Cardiac muscle cell (in vitro differentiated cells and primary cell): ENCODE results near the gene KREMEN1. TPM values are rescaled to one million over a fixed set of nuclear protein-coding genes. Genes with fewer than 3 reads are reported as not detected.
"Not testable (repeated sequence)": the region's sequence is repeated elsewhere in the genome, so short reads cannot be mapped to it uniquely, and the experiment has no call there.

Experiments used
- DNase-seq, 2 donors: peaks; one replicate each; pipeline versions ENCODE4 v3.0.0 to v3.0.0-alpha.2; 2010 to 2017; ENCODE audit warnings: low read depth in 1 of 2, low spot score in 1 of 2
- H3K27ac ChIP-seq: fragments of 200-600 bp; sonication (generic); 2 replicates; pipeline ENCODE4 v1.5.1; 2016
- H3K27me3 ChIP-seq: fragments of 200-600 bp; sonication (generic); 2 replicates; pipeline ENCODE4 v1.6.0; 2016; ENCODE audit warnings: control low read depth
- H3K36me3 ChIP-seq: fragments of 200-600 bp; sonication (generic); 2 replicates; pipeline ENCODE4 v1.5.1; 2016; ENCODE audit warnings: control low read depth
- H3K4me1 ChIP-seq: fragments of 200-600 bp; sonication (generic); 2 replicates; pipeline ENCODE4 v1.8.1; 2017; ENCODE audit warnings: low read depth, mild to moderate bottlenecking, mixed run types
- H3K4me3 ChIP-seq: fragments of 200-600 bp; sonication (generic); 2 replicates; pipeline ENCODE4 v1.5.1; 2016; ENCODE audit warnings: mild to moderate bottlenecking
- H3K9me3 ChIP-seq: fragments of 200-600 bp; sonication (generic); 2 replicates; pipeline ENCODE4 v1.5.1; 2017; ENCODE audit warnings: low read depth, mild to moderate bottlenecking, control low read depth
- CTCF ChIP-seq: IDR thresholded peaks from 2 replicates; pipeline ENCODE4 v1.5.1; 2012; ENCODE audit warnings: low read depth, mild to moderate bottlenecking, low read length
- polyA plus RNA-seq: library from polyadenylated mRNA; unstranded; fragments of >200 nt; fragmentation: Nextera tagmentation; extraction: Ambion mirVana; gene quantifications from 2 replicates; pipeline ENCODE4 v1.2.1, GENCODE V29; 2016
- total RNA-seq: library from RNA; depleted of rRNA; stranded (reverse); fragments of >200 nt; gene quantifications from 2 replicates; pipeline ENCODE4 v1.2.3, GENCODE V29; 2016

KREMEN1 gene
- total and polyA plus RNA-seq, 2 experiments from 2014 or later: 18.0 to 20.3 TPM

GRCh38 chr22:29113319-29113718 is 40.5 kb downstream of the KREMEN1 start:
- no peak overlapping the region for H3K4me3 ChIP-seq
- no peaks in the 10 kb centered on the region for H3K9me3 ChIP-seq
- H3K36me3 ChIP-seq: no peaks in the 10 kb centered on the region
- no peak for TF ChIP-seq CTCF
- DNase-seq: no peak
- H3K27me3 ChIP-seq: no peaks in the 10 kb centered on the region
- H3K4me1 ChIP-seq: peaks cover 10% of the 10 kb centered on the region
- no peak overlapping the region for H3K27ac ChIP-seq

GRCh38 chr22:29114392-29114791 is 41.6 kb downstream of the KREMEN1 start:
- Histone ChIP-seq H3K36me3 (no peaks in the 10 kb centered on the region), H3K27ac (no peak overlapping the region), H3K9me3 (no peaks in the 10 kb centered on the region), H3K27me3 (no peaks in the 10 kb centered on the region), H3K4me1 (peaks cover 10% of the 10 kb centered on the region), H3K4me3 (no peak overlapping the region)
- DNase-seq: no peak
- no peak for TF ChIP-seq CTCF

GRCh38 chr22:29115682-29116288 is 43.0 kb downstream of the KREMEN1 start:
- no peaks in the 10 kb centered on the region for H3K9me3 ChIP-seq
- H3K4me1 ChIP-seq: no peaks in the 10 kb centered on the region
- no peak for TF ChIP-seq CTCF
- peak overlapping the region; percentile 39 for H3K27ac ChIP-seq
- DNase-seq: peak; percentile 30 to 60
- no peaks in the 10 kb centered on the region for H3K36me3 ChIP-seq
- no peaks in the 10 kb centered on the region for H3K27me3 ChIP-seq
- H3K4me3 ChIP-seq: no peak overlapping the region

GRCh38 chr22:29116397-29117123 is 43.7 kb downstream of the KREMEN1 start:
- H3K4me1 ChIP-seq: no peaks in the 10 kb centered on the region
- H3K27me3 ChIP-seq: no peaks in the 10 kb centered on the region
- no peak overlapping the region for H3K4me3 ChIP-seq
- no peak overlapping the region for H3K27ac ChIP-seq
- DNase-seq: no peak
- no peaks in the 10 kb centered on the region for H3K36me3 ChIP-seq
- no peaks in the 10 kb centered on the region for H3K9me3 ChIP-seq
- TF ChIP-seq CTCF: no peak

GRCh38 chr22:29117799-29118477 is 45.1 kb downstream of the KREMEN1 start:
- H3K9me3 ChIP-seq: no peaks in the 10 kb centered on the region
- DNase-seq: peak in 1 of 2 donors; percentile 91
- no peaks in the 10 kb centered on the region for H3K36me3 ChIP-seq
- no peaks in the 10 kb centered on the region for H3K27me3 ChIP-seq
- no peak overlapping the region for H3K27ac ChIP-seq
- TF ChIP-seq CTCF: no peak
- H3K4me3 ChIP-seq: no peak overlapping the region
- H3K4me1 ChIP-seq: no peaks in the 10 kb centered on the region

- DNase-seq, H3K9me3 ChIP-seq, H3K27me3 ChIP-seq, H3K27ac ChIP-seq, H3K4me3 ChIP-seq, H3K4me1 ChIP-seq, H3K36me3 ChIP-seq: not testable (repeated sequence)
Measured at GRCh38 chr22:29120098-29120912, 47.5 kb downstream of the KREMEN1 start.
